H1 (cell line): ENCODE measurements around the gene CAPZB. TPM values are rescaled to one million over a fixed set of nuclear protein-coding genes. Genes with fewer than 3 reads are reported as not detected.

Source experiments
- CTCF ChIA-PET: fragments of 300-600 bp; sonication (Branson Sonifier 250); formaldehyde crosslinking; loops from one replicate; lab custom pipeline; 2021; ENCODE audit not compliant: partially characterized antibody; lab: Charles Lee
- POLR2A ChIA-PET: fragments of 300-600 bp; sonication (Branson Sonifier 250); formaldehyde crosslinking; loops from one replicate; lab custom pipeline; 2021; ENCODE audit warnings: inconsistent platforms; ENCODE audit not compliant: partially characterized antibody; lab: Charles Lee
- DNase-seq, 2 experiments: peaks; one replicate each; pipeline versions ENCODE4 v3.0.0 to v3.0.0-alpha.2; 2010 to 2022; ENCODE audit warnings: low spot score in 2 of 2, low read depth in 1 of 2, mixed read lengths in 1 of 2
- FAIRE-seq: peaks from 2 replicates; lab custom pipeline; 2011; peaks lifted over from hg19 to GRCh38; lab: Jason Lieb, UNC
- H2AFZ ChIP-seq: 2 replicates; pipeline ENCODE4 v1.8.1; 2012; ENCODE audit warnings: low read length, inconsistent platforms
- H2AK5ac ChIP-seq: 2 replicates; pipeline ENCODE4 v1.6.1; 2013; ENCODE audit warnings: low read depth, low read length
- H2BK120ac ChIP-seq: replicated peaks from 2 replicates; pipeline ENCODE3; 2013; ENCODE audit warnings: low read depth, low read length, inconsistent platforms
- H2BK12ac ChIP-seq: 2 replicates; pipeline ENCODE4 v1.6.1; 2013; ENCODE audit warnings: low read depth, low read length
- H2BK15ac ChIP-seq: 2 replicates; pipeline ENCODE4 v1.6.1; 2013; ENCODE audit warnings: low read length
- H2BK20ac ChIP-seq: 2 replicates; pipeline ENCODE4 v1.6.1; 2013; ENCODE audit warnings: low read length
- H2BK5ac ChIP-seq: 2 replicates; pipeline ENCODE4 v1.6.1; 2013; ENCODE audit warnings: low read depth, low read length
- H3K14ac ChIP-seq: 2 replicates; pipeline ENCODE4 v1.6.1; 2013; ENCODE audit warnings: inconsistent platforms; ENCODE audit not compliant: insufficient read length
- H3K18ac ChIP-seq: 2 replicates; pipeline ENCODE4 v1.6.1; 2013; ENCODE audit warnings: low read length; ENCODE audit errors: extremely low read depth
- H3K23ac ChIP-seq: 2 replicates; pipeline ENCODE4 v1.6.1; 2013; ENCODE audit warnings: inconsistent platforms; ENCODE audit not compliant: insufficient read length
- H3K23me2 ChIP-seq: 2 replicates; pipeline ENCODE4 v1.6.1; 2013; ENCODE audit warnings: low read depth, low read length
- H3K27ac ChIP-seq: 2 replicates; pipeline ENCODE4 v1.6.1; 2011; ENCODE audit warnings: low read depth, low read length, inconsistent platforms
- H3K27me3 ChIP-seq, 4 experiments: replicated peaks in 1 of 4; 1 replicate in 1 of 4; 2 replicates in 3 of 4; pipeline versions ENCODE4 v1.6.1 to v1.8.1; 2011 to 2013; ENCODE audit warnings: low read length in 3 of 4, mild to moderate bottlenecking in 3 of 4, inconsistent platforms in 2 of 4, mixed read lengths in 2 of 4, moderate library complexity in 1 of 4; ENCODE audit not compliant: control insufficient read depth in 3 of 4, insufficient read depth in 3 of 4; ENCODE audit errors: extremely low read depth in 1 of 4
- H3K36me3 ChIP-seq, 4 experiments: 2 replicates each; pipeline versions ENCODE4 v1.6.1 to v1.8.1; 2011 to 2013; ENCODE audit warnings: mild to moderate bottlenecking in 4 of 4, low read length in 3 of 4, moderate library complexity in 2 of 4, control low read depth in 1 of 4, inconsistent platforms in 1 of 4; ENCODE audit not compliant: insufficient read depth in 4 of 4, control insufficient read depth in 2 of 4
- H3K4ac ChIP-seq: replicated peaks from 2 replicates; pipeline ENCODE3; 2013; ENCODE audit warnings: low read length, low read depth, mixed read lengths, inconsistent platforms; ENCODE audit not compliant: insufficient read length
- H3K4me1 ChIP-seq, 4 experiments: replicated peaks in 1 of 4; 1 replicate in 1 of 4; 2 replicates in 3 of 4; pipeline versions ENCODE4 v1.6.1 to v1.8.1; 2011 to 2013; ENCODE audit warnings: low read length in 3 of 4, inconsistent platforms in 2 of 4, mixed read lengths in 1 of 4; ENCODE audit not compliant: insufficient read depth in 4 of 4, control insufficient read depth in 3 of 4
- H3K4me2 ChIP-seq, 2 experiments: 2 replicates each; pipeline versions ENCODE4 v1.6.1 to v1.8.1; 2011 to 2013; ENCODE audit warnings: low read depth in 2 of 2, low read length in 2 of 2, control low read depth in 1 of 2, inconsistent platforms in 1 of 2, mild to moderate bottlenecking in 1 of 2; ENCODE audit not compliant: insufficient read depth in 1 of 2
- H3K4me3 ChIP-seq, 4 experiments: fragments of 200-600, 300-600 bp in 1 of 4; sonication (generic), shearing (Covaris generic), sonication (Bioruptor Twin) in 1 of 4; 2 replicates each; pipeline versions ENCODE4 v1.5.1 to v1.8.1; 2011 to 2016; ENCODE audit warnings: low read length in 4 of 4, low read depth in 3 of 4, control low read depth in 2 of 4, inconsistent platforms in 2 of 4, mild to moderate bottlenecking in 2 of 4, mixed read lengths in 1 of 4, moderate library complexity in 1 of 4; ENCODE audit not compliant: insufficient read depth in 2 of 4; ENCODE audit errors: extremely low read depth in 1 of 4
- H3K56ac ChIP-seq: replicated peaks from 2 replicates; pipeline ENCODE3; 2013; ENCODE audit warnings: low read depth, mild to moderate bottlenecking, mixed read lengths, low read length, inconsistent platforms; ENCODE audit not compliant: insufficient read length
- H3K79me1 ChIP-seq: 2 replicates; pipeline ENCODE4 v1.6.1; 2013; ENCODE audit warnings: low read depth, low read length, control low read depth
- H3K79me2 ChIP-seq, 2 experiments: 2 replicates each; pipeline versions ENCODE4 v1.6.1 to v1.8.1; 2012 to 2013; ENCODE audit warnings: low read length in 2 of 2, mild to moderate bottlenecking in 2 of 2, inconsistent platforms in 1 of 2; ENCODE audit not compliant: insufficient read depth in 2 of 2, control insufficient read depth in 1 of 2
- H3K9ac ChIP-seq, 4 experiments: replicated peaks in 1 of 4; 1 replicate in 1 of 4; 2 replicates in 3 of 4; pipeline versions ENCODE4 v1.6.1 to v1.8.1; 2011 to 2013; ENCODE audit warnings: low read depth in 3 of 4, low read length in 3 of 4, control low read depth in 2 of 4, mild to moderate bottlenecking in 2 of 4, moderate library complexity in 2 of 4, inconsistent platforms in 1 of 4; ENCODE audit errors: extremely low read depth in 1 of 4
- H3K9me3 ChIP-seq, 2 experiments: 2 replicates each; pipeline versions ENCODE4 v1.6.1 to v1.8.1; 2012 to 2013; ENCODE audit warnings: mild to moderate bottlenecking in 2 of 2, moderate library complexity in 2 of 2, control low read depth in 1 of 2, inconsistent platforms in 1 of 2, low read depth in 1 of 2, low read length in 1 of 2, mixed read lengths in 1 of 2; ENCODE audit not compliant: insufficient read depth in 2 of 2
- H4K20me1 ChIP-seq, 2 experiments: replicated peaks in 1 of 2; 2 replicates each; pipeline versions ENCODE3 to v1.8.1; 2011 to 2013; ENCODE audit warnings: inconsistent platforms in 2 of 2, low read length in 2 of 2, mild to moderate bottlenecking in 1 of 2; ENCODE audit not compliant: insufficient read depth in 2 of 2, control insufficient read depth in 1 of 2
- H4K5ac ChIP-seq: 2 replicates; pipeline ENCODE4 v1.6.1; 2013; ENCODE audit warnings: low read length, low read depth, mixed read lengths, inconsistent platforms; ENCODE audit not compliant: insufficient read length
- H4K8ac ChIP-seq: 2 replicates; pipeline ENCODE4 v1.8.0; 2013; ENCODE audit warnings: mild to moderate bottlenecking, moderate library complexity, low read length, inconsistent platforms; ENCODE audit not compliant: insufficient read depth; ENCODE audit errors: extremely low read depth
- H4K91ac ChIP-seq: replicated peaks from 2 replicates; pipeline ENCODE3; 2013; ENCODE audit warnings: low read length, mixed read lengths, inconsistent platforms; ENCODE audit not compliant: insufficient read length
- CHD1 ChIP-seq: IDR thresholded peaks from 2 replicates; pipeline ENCODE4 v1.6.1; 2012; ENCODE audit warnings: low read depth, low read length, improper control_type of control experiment
- FOSL1 ChIP-seq: IDR thresholded peaks from 2 replicates; pipeline ENCODE4 v1.6.1; 2011; ENCODE audit warnings: mild to moderate bottlenecking, low read depth, low read length, moderate library complexity; ENCODE audit not compliant: insufficient read depth
- KDM1A ChIP-seq: fragments of 200-600, 300-600 bp; sonication (generic); IDR thresholded peaks from 2 replicates; pipeline ENCODE4 v1.7.1; 2016; ENCODE audit warnings: mild to moderate bottlenecking, low read length, borderline replicate concordance
- POLR2A ChIP-seq, 2 experiments: IDR thresholded peaks; 1 replicate in 1 of 2; 2 replicates in 1 of 2; pipeline ENCODE4 v1.6.1; 2011; ENCODE audit warnings: low read depth in 2 of 2, low read length in 2 of 2, mild to moderate bottlenecking in 2 of 2; ENCODE audit errors: control extremely low read depth in 1 of 2
- RAD21 ChIP-seq, 2 experiments: IDR thresholded peaks in 1 of 2; conservative IDR thresholded peaks in 1 of 2; 2 replicates each; pipeline ENCODE4 v1.6.1; 2011; ENCODE audit warnings: low read depth in 2 of 2, low read length in 2 of 2, improper control_type of control experiment in 1 of 2, inconsistent platforms in 1 of 2, mild to moderate bottlenecking in 1 of 2, moderate library complexity in 1 of 2
- SIRT6 ChIP-seq: IDR thresholded peaks from one replicate; pipeline ENCODE4 v1.7.1; 2012; ENCODE audit warnings: low read length, inconsistent platforms
- SUZ12 ChIP-seq: fragments of 200-600 bp; sonication (generic); IDR thresholded peaks from 2 replicates; pipeline ENCODE4 v1.6.1; 2012; ENCODE audit warnings: mild to moderate bottlenecking, inconsistent platforms, low read length, moderate library complexity, mixed read lengths
- TAF7 ChIP-seq: optimal IDR thresholded peaks from 2 replicates; pipeline ENCODE3; 2011; ENCODE audit warnings: low read depth, mild to moderate bottlenecking, inconsistent platforms, low read length, moderate library complexity, borderline replicate concordance
- TEAD4 ChIP-seq: IDR thresholded peaks from 2 replicates; pipeline ENCODE4 v1.6.1; 2012; ENCODE audit warnings: low read depth, low read length, inconsistent platforms, mixed read lengths
- ZNF274 ChIP-seq: IDR thresholded peaks from 2 replicates; pipeline ENCODE4 v1.7.0; 2012; ENCODE audit warnings: low read length, borderline replicate concordance; ENCODE audit errors: extremely low read depth
- WGBS, 2 experiments: shearing (Covaris generic) in 1 of 2; methylation state at CpG; one replicate each; pipeline versions ENCODE4 v1.1.6 to v1.1.7; 2013 to 2015; ENCODE audit warnings: low lambda C conversion rate in 2 of 2, mixed read lengths in 2 of 2, inconsistent platforms in 1 of 2, low coverage in 1 of 2, missing lambda C conversion rate in 1 of 2; ENCODE audit not compliant: insufficient replicate concordance in 2 of 2, insufficient coverage in 1 of 2, insufficient read length in 1 of 2; ENCODE audit errors: extremely low coverage in 1 of 2, missing lambda C conversion rate in 1 of 2; 5-methylcytosine and 5-hydroxymethylcytosine counted together
- polyA plus RNA-seq, 7 experiments: library from polyadenylated mRNA; depleted of rRNA in 3 of 7; stranded (reverse) in 5 of 7; unstranded in 2 of 7; fragments of >200 nt in 5 of 7; fragments of 200-250 nt in 2 of 7; gene quantifications; 1 replicate in 5 of 7; 2 replicates in 1 of 7; 4 replicates in 1 of 7; pipeline versions ENCODE4 v1.2.1 to v1.2.3, GENCODE V29; 2011 to 2013; ENCODE audit warnings: missing spikeins in 2 of 7, mixed read lengths in 2 of 7
- total RNA-seq: library from RNA; stranded (reverse); fragmentation: NEBNext Ultra II Directional; extraction: Animal tissue kit (Norgen Biotek cat#: 25700); gene quantifications from 2 replicates; pipeline ENCODE4 v1.2.1, GENCODE V29; 2021
- TF ChIP-seq, protein P1 (sequence below): IDR thresholded peaks from 2 replicates; pipeline ENCODE4 v1.6.1; 2011; ENCODE audit warnings: low read length, improper control_type of control experiment
- TF ChIP-seq, protein P2 (sequence below): IDR thresholded peaks from 2 replicates; pipeline ENCODE4 v1.6.1; 2011; ENCODE audit warnings: low read depth, mild to moderate bottlenecking, low read length; ENCODE audit not compliant: insufficient read depth

CAPZB gene
- total and polyA plus RNA-seq, 2 of the 8 experiments (the other 6 are each of a cell fraction or from before 2014, with no cell fraction given), result 162 to 371 TPM

DNA sequence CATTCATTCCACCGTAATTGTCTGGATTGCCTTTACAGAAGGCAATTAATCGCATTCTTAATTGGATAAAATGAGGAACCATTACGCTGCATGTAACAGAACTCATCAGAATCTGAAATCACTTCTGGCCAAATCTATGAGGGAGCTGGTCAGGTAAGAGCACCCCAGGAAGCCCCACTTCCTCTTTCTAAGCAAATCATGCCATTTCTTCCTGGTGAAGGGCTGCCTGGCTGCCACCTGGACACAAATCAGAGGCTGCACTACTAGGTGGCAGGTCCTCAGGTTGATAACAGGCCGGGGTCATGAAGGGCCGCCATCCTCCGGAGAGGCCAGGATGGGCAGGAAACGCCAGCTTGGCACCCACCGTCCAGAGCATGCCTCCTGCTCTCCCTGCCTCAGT, 73.7 kb downstream of the CAPZB start:
- no peaks in the 10 kb centered on the region for H3K9me3 ChIP-seq
- no peak overlapping the region for H3K56ac ChIP-seq
- 80% methylated on average over 8 of the region's 8 CpGs; no CpG with 5 or more reads in 1 of the 2 experiments for WGBS, 2 experiments
- H4K91ac ChIP-seq, result no peak overlapping the region
- no peak overlapping the region for H3K18ac ChIP-seq
- no peak overlapping the region for H3K23ac ChIP-seq
- no peak overlapping the region for H3K4me3 ChIP-seq
- H3K36me3 ChIP-seq, result peaks cover 0 to 6% (median 0%) of the 10 kb centered on the region in 4 experiments; a peak in 2 of 8 replicates
- H4K8ac ChIP-seq, result no peak overlapping the region; the same call in 1 of the 2 replicates
- no peaks in the 10 kb centered on the region for H3K23me2 ChIP-seq
- TF ChIP-seq SUZ12 (no peak), ZNF274 (no peak), FOSL1 (no peak), CHD1 (no peak), POLR2A (IDR thresholded peaks at IDR 0.05; ENCODE audit: control extremely low read depth in 1 of 2, low read depth in 2 of 2, low read length in 2 of 2) (no peak), SIRT6 (no peak), TEAD4 (no peak), TAF7 (no peak), RAD21 (IDR thresholded peaks at IDR 0.05 in 1 of 2, conservative IDR thresholded peaks at IDR 0.05 in 1 of 2; ENCODE audit: low read depth in 2 of 2, low read length in 2 of 2) (no peak), KDM1A (no peak)
- TF ChIP-seq, protein P1, sequence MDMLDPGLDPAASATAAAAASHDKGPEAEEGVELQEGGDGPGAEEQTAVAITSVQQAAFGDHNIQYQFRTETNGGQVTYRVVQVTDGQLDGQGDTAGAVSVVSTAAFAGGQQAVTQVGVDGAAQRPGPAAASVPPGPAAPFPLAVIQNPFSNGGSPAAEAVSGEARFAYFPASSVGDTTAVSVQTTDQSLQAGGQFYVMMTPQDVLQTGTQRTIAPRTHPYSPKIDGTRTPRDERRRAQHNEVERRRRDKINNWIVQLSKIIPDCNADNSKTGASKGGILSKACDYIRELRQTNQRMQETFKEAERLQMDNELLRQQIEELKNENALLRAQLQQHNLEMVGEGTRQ, result no peak
- TF ChIP-seq, protein P2, sequence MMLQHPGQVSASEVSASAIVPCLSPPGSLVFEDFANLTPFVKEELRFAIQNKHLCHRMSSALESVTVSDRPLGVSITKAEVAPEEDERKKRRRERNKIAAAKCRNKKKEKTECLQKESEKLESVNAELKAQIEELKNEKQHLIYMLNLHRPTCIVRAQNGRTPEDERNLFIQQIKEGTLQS, result no peak
- TF ChIP-seq, all 59 proteins: peak for 0
- no peak overlapping the region for H2BK15ac ChIP-seq
- H3K14ac ChIP-seq, result no peak overlapping the region
- no peak overlapping the region for H3K9ac ChIP-seq
- ChIA-PET CTCF (no interaction called here), POLR2A (interaction anchor here (1.8 kb wide), 1 partner anchor 9 kb away, joined by 7 read pairs; no protein-coding TSS in a partner anchor)
- H3K27ac ChIP-seq, result no peak overlapping the region
- no peak overlapping the region for H2BK5ac ChIP-seq
- peaks cover 22% of the 10 kb centered on the region for H3K79me1 ChIP-seq
- H2AFZ ChIP-seq, result no peak overlapping the region
- no peak overlapping the region for H2AK5ac ChIP-seq
- no peak for FAIRE-seq
- no peak for DNase-seq
- H2BK12ac ChIP-seq, result no peak overlapping the region
- H2BK20ac ChIP-seq, result no peak overlapping the region
- H4K20me1 ChIP-seq, result peaks cover 14 to 32% of the 10 kb centered on the region in 2 experiments
- no peak overlapping the region for H3K4ac ChIP-seq
- H4K5ac ChIP-seq, result no peak overlapping the region
- no peaks in the 10 kb centered on the region for H3K27me3 ChIP-seq
- no peak overlapping the region for H2BK120ac ChIP-seq
- peaks cover 6 to 86% of the 10 kb centered on the region in 2 experiments for H3K79me2 ChIP-seq
- H3K4me2 ChIP-seq, result no peak overlapping the region
- H3K4me1 ChIP-seq, result peaks cover under 1 to 10% (median 3%) of the 10 kb centered on the region in 4 experiments; a peak in 4 of 7 replicates
